GM23338 (cell line): ENCODE measurements around the gene MCTP2. TPM values are rescaled to one million over a fixed set of nuclear protein-coding genes. Genes with fewer than 3 reads are reported as not detected.

ENCODE experiments used
- ATAC-seq: fragments of 200-7000 bp; cut with Tn5 transposase; 3 replicates; pipeline ENCODE4 v1.9.1; 2020
- DNase-seq: peaks from one replicate; pipeline ENCODE4 v3.0.0-alpha.2; 2015; ENCODE audit warnings: low spot score
- H2AFZ ChIP-seq: fragments of 200-600 bp; sonication (generic); 2 replicates; pipeline ENCODE4 v1.8.0; 2016; ENCODE audit warnings: antibody characterized with exemption, mild to moderate bottlenecking, moderate library complexity
- H3F3A ChIP-seq: fragments of 200-600 bp; sonication (generic); replicated peaks from 2 replicates; pipeline ENCODE4 v1.8.0; 2017; ENCODE audit warnings: antibody characterized with exemption, mixed run types, low read depth
- H3K27ac ChIP-seq: fragments of 200-600 bp; sonication (generic); 2 replicates; pipeline ENCODE4 v1.6.1; 2016; ENCODE audit warnings: low read depth
- H3K27me3 ChIP-seq: fragments of 200-600 bp; sonication (generic); 2 replicates; pipeline ENCODE4 v1.8.0; 2016; ENCODE audit warnings: mild to moderate bottlenecking, mixed run types, moderate library complexity; ENCODE audit not compliant: insufficient read depth
- H3K36me3 ChIP-seq: fragments of 200-600 bp; sonication (generic); 2 replicates; pipeline ENCODE4 v1.8.0; 2016; ENCODE audit warnings: mild to moderate bottlenecking; ENCODE audit not compliant: insufficient read depth
- H3K4me1 ChIP-seq: fragments of 200-600 bp; sonication (generic); 2 replicates; pipeline ENCODE4 v1.8.0; 2016; ENCODE audit warnings: mild to moderate bottlenecking, moderate library complexity; ENCODE audit not compliant: insufficient read depth
- H3K4me2 ChIP-seq: fragments of 200-600 bp; sonication (generic); 2 replicates; pipeline ENCODE4 v1.7.1; 2017; ENCODE audit warnings: mixed run types
- H3K4me3 ChIP-seq: fragments of 200-600 bp; sonication (generic); 2 replicates; pipeline ENCODE4 v1.6.1; 2016; ENCODE audit warnings: mixed run types
- H3K79me2 ChIP-seq: fragments of 200-600 bp; sonication (generic); replicated peaks from 2 replicates; pipeline ENCODE4 v1.8.0; 2017; ENCODE audit warnings: mild to moderate bottlenecking; ENCODE audit not compliant: insufficient read depth
- H3K9me2 ChIP-seq: fragments of 200-600 bp; sonication (generic); 2 replicates; pipeline ENCODE4 v1.8.0; 2017; ENCODE audit not compliant: insufficient read depth
- H4K20me1 ChIP-seq: fragments of 200-600 bp; sonication (generic); replicated peaks from 2 replicates; pipeline ENCODE4 v1.8.0; 2017; ENCODE audit warnings: mild to moderate bottlenecking; ENCODE audit not compliant: insufficient read depth
- H3K27ac Mint-ChIP-seq: 2 replicates; pipeline ENCODE4 v1.8.0; 2020; ENCODE audit warnings: inconsistent platforms, mild to moderate bottlenecking, moderate library complexity, mixed read lengths
- H3K27me3 Mint-ChIP-seq: 3 replicates; pipeline ENCODE4 v1.8.0; 2022; ENCODE audit warnings: low read depth, mild to moderate bottlenecking, moderate library complexity, mixed read lengths, inconsistent platforms; ENCODE audit not compliant: insufficient read depth, poor library complexity
- H3K36me3 Mint-ChIP-seq: 3 replicates; pipeline ENCODE4 v1.8.0; 2021; ENCODE audit warnings: low read depth, mild to moderate bottlenecking, inconsistent platforms, moderate library complexity, mixed read lengths
- H3K4me1 Mint-ChIP-seq: 3 replicates; pipeline ENCODE4 v1.8.0; 2020; ENCODE audit warnings: mild to moderate bottlenecking, inconsistent platforms, mixed read lengths
- H3K4me3 Mint-ChIP-seq: 3 replicates; pipeline ENCODE4 v1.8.0; 2021; ENCODE audit warnings: moderate library complexity, mild to moderate bottlenecking, inconsistent platforms, mixed read lengths
- H3K9me3 Mint-ChIP-seq: 3 replicates; pipeline ENCODE4 v1.8.0; 2020; ENCODE audit warnings: moderate library complexity, mild to moderate bottlenecking, inconsistent platforms, mixed read lengths
- CTCF ChIP-seq, 2 experiments: fragments of 200-600 bp in 1 of 2; sonication (generic) in 1 of 2; conservative IDR thresholded peaks; 2 replicates each; pipeline versions ENCODE4 v1.5.1 to v1.6.1; 2016 to 2017; ENCODE audit warnings: antibody characterized with exemption in 2 of 2, low read depth in 2 of 2, mild to moderate bottlenecking in 2 of 2, moderate library complexity in 1 of 2
- ETS1 ChIP-seq: IDR thresholded peaks from 2 replicates; pipeline ENCODE4 v1.6.1; 2016; ENCODE audit warnings: antibody characterized with exemption
- EZH2 ChIP-seq: fragments of 200-600 bp; sonication (generic); IDR thresholded peaks from one replicate; pipeline ENCODE4 v1.8.0; 2017; ENCODE audit warnings: antibody characterized with exemption, mild to moderate bottlenecking, low read depth; ENCODE audit not compliant: unreplicated experiment
- STAT1 ChIP-seq: IDR thresholded peaks from one replicate; pipeline ENCODE4 v1.6.1; 2016; ENCODE audit warnings: antibody characterized with exemption; ENCODE audit not compliant: unreplicated experiment
- ZNF462 ChIP-seq: fragments of 250-450 bp; sonication (Bioruptor Pico); IDR thresholded peaks from 2 replicates; pipeline ENCODE4 v1.5.0; 2020; ENCODE audit warnings: mild to moderate bottlenecking, moderate library complexity
- polyA plus RNA-seq: library from polyadenylated mRNA; unstranded; fragments of >200 nt; fragmentation: Nextera tagmentation; extraction: Ambion mirVana; gene quantifications from 2 replicates; pipeline ENCODE4 v1.2.1, GENCODE V29; 2016
- total RNA-seq: library from RNA; depleted of rRNA; stranded (reverse); fragments of >200 nt; shearing (Covaris generic); gene quantifications from 2 replicates; pipeline ENCODE4 v1.2.3, GENCODE V29; 2014

The MCTP2 gene
- total and polyA plus RNA-seq, 2 experiments from 2014 or later: 1.8 to 5.5 TPM

GRCh38 chr15:94336817-94337467 lies 105.6 kb downstream of the MCTP2 start (continued):
- no peak for TF ChIP-seq ZNF462 (CRISPR knock-in tag)

GRCh38 chr15:94338243-94338846 lies 107.0 kb downstream of the MCTP2 start:
- Histone ChIP-seq H3K4me2 (no peak overlapping the region), H3K27ac (no peak overlapping the region), H3K27me3 (no peaks in the 10 kb centered on the region), H3K36me3 (no peaks in the 10 kb centered on the region), H4K20me1 (no peaks in the 10 kb centered on the region), H3K4me3 (no peak overlapping the region), H3K9me2 (no peaks in the 10 kb centered on the region), H3K79me2 (no peaks in the 10 kb centered on the region), H3F3A (no peaks in the 10 kb centered on the region), H3K4me1 (no peaks in the 10 kb centered on the region), H2AFZ (no peak overlapping the region)
- no peak for DNase-seq
- Mint-ChIP-seq H3K4me1 (peaks cover 12% of the 10 kb centered on the region; the same call in 2 of the 3 replicates), H3K27me3 (no peaks in the 10 kb centered on the region), H3K36me3 (no peaks in the 10 kb centered on the region), H3K9me3 (no peaks in the 10 kb centered on the region), H3K4me3 (no peak overlapping the region), H3K27ac (no peak overlapping the region)
- ATAC-seq: no peak
- TF ChIP-seq ETS1 (no peak), STAT1 (no peak), EZH2 (no peak), CTCF (conservative IDR thresholded peaks at IDR 0.05; ENCODE audit: low read depth in 2 of 2) (no peak)
